Fibroblast of upper back skin (primary cell): ENCODE measurements around the gene LYSMD3.

ENCODE experiments used
- DNase-seq: peaks from one replicate; pipeline ENCODE4 v3.0.0-alpha.2; 2013

The LYSMD3 gene

DNA sequence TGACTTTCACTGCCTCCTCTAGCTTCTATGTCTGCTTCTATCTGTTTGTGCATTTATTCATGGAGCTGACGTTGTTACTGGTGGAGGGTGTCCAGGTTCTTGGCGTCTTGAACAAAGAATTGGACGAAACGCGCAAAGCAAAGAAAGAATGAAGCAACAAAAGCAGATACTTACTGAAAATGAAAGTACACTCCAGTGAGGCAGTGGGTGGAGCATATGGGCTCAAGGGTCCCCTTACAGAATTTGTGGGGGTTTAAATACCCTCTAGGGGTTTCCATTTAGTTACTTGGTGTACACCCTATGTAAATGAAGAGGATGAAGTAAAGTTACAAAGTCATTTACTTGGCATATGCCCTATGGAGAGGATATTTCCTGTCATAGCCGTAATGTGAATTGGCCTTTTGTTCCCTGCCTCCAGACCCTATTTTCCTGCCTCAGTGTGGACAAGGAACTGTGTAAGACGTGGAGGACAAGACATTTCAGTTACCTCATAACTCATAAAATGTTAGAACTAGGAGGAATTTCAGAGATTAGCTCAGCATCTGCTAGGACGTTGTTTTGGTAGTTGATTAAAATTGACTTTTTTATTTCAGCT is 51.7 kb downstream of the LYSMD3 start:
- DNase-seq: no peak

GRCh38 chr5:90477073-90477472 is 52.3 kb downstream of the LYSMD3 start:
- DNase-seq: no peak

GRCh38 chr5:90476391-90476790 is 53.0 kb downstream of the LYSMD3 start:
- DNase-seq: no peak

- DNase-seq: no peak
These were observed 53.9 kb downstream of the LYSMD3 start for GRCh38 chr5:90475436-90475980.

DNA sequence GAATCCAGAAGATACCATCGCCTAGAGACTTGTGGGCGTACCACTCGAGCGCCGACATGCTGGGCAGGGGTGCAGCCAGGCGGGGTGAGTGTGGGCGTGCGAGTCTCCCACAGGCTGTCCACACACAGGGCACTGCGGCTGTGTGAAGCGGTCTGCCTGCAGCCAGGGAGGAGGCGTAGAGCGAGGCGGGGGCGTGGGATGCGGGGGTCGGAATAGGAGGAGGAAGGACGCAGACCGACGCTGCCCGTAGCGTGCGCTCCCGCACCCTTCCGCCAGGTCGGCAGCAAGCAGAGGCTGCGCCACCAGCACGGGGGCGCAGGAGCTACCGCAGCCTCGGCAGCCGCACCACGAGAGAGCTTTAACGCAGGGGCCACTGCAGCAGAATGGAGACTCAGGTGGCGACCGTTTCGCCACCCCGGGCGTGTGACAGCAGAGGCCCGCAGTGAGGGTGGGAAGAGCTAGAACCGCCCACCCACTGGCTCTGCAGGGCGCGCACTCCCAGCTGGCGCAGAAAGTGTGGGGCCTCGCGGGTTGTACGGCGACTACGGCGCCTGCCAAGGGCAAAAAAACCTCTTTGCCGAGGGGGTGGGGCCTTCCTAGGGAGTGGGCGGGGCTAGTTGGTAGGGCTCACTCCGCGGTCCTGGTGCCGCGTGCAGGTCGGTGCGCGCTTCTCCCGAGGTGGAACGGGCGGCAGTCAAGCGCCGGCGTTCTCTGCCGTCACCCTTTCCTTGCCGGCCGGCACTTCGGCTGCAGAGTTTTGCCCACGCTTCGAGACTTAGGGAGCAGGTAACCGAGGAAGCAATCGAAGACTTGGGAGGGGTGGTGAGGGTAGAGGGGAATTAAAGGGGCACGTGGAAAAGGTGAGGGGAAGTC is 54.9 kb downstream of the LYSMD3 start, which contains the start of the genes MBLAC2 and POLR3G:
MBLAC2 (minus strand) TSS at position 537 of the 873 bp plus-strand sequence; CDS start at position 58, 479 bp downstream.
POLR3G (plus strand) TSS at position 630 of the 873 bp plus-strand sequence. CDS start 10,704 bp downstream, outside the sequence.
- peak; percentile 90 for DNase-seq

DNA sequence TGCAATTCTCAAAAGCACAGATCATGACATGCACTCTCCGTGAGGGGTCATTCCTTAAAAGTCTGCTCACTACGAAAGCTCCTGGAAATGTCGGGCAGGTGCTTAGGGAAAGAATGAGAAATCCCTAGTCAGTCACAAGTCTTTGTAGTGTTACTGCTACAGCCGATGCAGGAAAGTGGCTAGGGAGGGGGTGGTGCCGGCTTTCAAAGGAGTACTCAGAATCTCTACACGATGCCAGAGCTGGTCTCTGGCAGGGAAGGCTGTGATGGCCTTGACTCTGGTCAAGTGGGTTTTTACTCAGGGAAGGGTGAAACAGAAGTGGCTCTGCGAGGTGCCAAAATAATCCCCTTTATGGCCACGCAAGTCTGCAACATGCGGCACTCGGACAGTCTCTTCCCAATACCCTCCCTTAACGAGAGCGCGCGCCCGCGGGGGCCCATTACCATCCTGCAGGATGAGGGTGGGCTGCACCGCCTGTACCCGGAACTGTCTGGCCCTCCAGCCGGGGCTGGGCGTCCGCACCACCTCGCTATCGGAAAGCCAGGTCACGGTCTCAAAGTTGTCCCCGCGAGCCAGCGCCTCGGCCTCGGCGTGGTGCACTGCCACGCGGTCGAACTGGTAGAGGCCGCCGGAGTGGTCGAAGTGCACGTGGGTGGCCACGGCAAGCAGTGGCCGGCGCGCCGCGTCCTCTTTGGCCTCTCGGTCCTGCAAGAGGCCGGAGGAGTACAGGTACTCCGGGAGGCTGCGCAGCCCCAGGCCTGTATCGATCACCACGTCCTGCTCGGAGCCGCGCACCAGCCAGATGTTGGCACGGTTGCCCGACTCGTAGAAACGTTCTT is 55.8 kb downstream of the LYSMD3 start:
- peak; percentile 5 for DNase-seq

- peak; percentile 2 for DNase-seq
These were observed 56.5 kb downstream of the LYSMD3 start for GRCh38 chr5:90472783-90473395.
